HUES6 (cell line): ENCODE data around the gene TXNDC2.

Experiments
- H3K27ac ChIP-seq: 2 replicates; pipeline ENCODE4 v1.7.0; 2013; ENCODE audit warnings: low read depth, mild to moderate bottlenecking, low read length, inconsistent platforms
- H3K27me3 ChIP-seq: 2 replicates; pipeline ENCODE4 v1.6.1; 2013; ENCODE audit warnings: low read length; ENCODE audit not compliant: control insufficient read depth, insufficient read depth
- H3K36me3 ChIP-seq: 2 replicates; pipeline ENCODE4 v1.6.1; 2013; ENCODE audit warnings: low read length; ENCODE audit not compliant: control insufficient read depth, insufficient read depth
- H3K4me1 ChIP-seq: 2 replicates; pipeline ENCODE4 v1.6.1; 2013; ENCODE audit warnings: low read length; ENCODE audit not compliant: control insufficient read depth, insufficient read depth
- H3K4me3 ChIP-seq: 2 replicates; pipeline ENCODE4 v1.5.1; 2013; ENCODE audit warnings: low read depth, low read length
- H3K9ac ChIP-seq: one replicate; pipeline ENCODE4 v1.6.1; 2013; ENCODE audit warnings: mild to moderate bottlenecking, low read length
- H3K9me3 ChIP-seq: 2 replicates; pipeline ENCODE4 v1.6.1; 2013; ENCODE audit warnings: low read depth, low read length; ENCODE audit not compliant: control insufficient read depth, insufficient read depth

The TXNDC2 gene

GRCh38 chr18:9860682-9861081 is 25.1 kb upstream of the TXNDC2 start:
- Histone ChIP-seq H3K27ac (no peak overlapping the region), H3K36me3 (peaks cover 15% of the 10 kb centered on the region), H3K9ac (no peak overlapping the region), H3K27me3 (no peaks in the 10 kb centered on the region), H3K4me3 (no peak overlapping the region), H3K4me1 (no peaks in the 10 kb centered on the region), H3K9me3 (peaks cover 10% of the 10 kb centered on the region)

GRCh38 chr18:9861157-9861556 is 24.6 kb upstream of the TXNDC2 start:
- H3K27me3 ChIP-seq = no peaks in the 10 kb centered on the region
- H3K9me3 ChIP-seq = peaks cover 14% of the 10 kb centered on the region
- H3K4me3 ChIP-seq = no peak overlapping the region
- H3K27ac ChIP-seq = no peak overlapping the region
- H3K36me3 ChIP-seq = peaks cover 15% of the 10 kb centered on the region
- no peak overlapping the region for H3K9ac ChIP-seq
- H3K4me1 ChIP-seq = no peaks in the 10 kb centered on the region

GRCh38 chr18:9861933-9862332 is 23.8 kb upstream of the TXNDC2 start:
- no peak overlapping the region for H3K4me3 ChIP-seq
- H3K27me3 ChIP-seq = no peaks in the 10 kb centered on the region
- no peak overlapping the region for H3K9ac ChIP-seq
- H3K9me3 ChIP-seq = peaks cover 22% of the 10 kb centered on the region
- H3K36me3 ChIP-seq = peaks cover 15% of the 10 kb centered on the region
- no peak overlapping the region for H3K27ac ChIP-seq
- no peaks in the 10 kb centered on the region for H3K4me1 ChIP-seq

GRCh38 chr18:9862686-9863085 is 23.1 kb upstream of the TXNDC2 start:
- Histone ChIP-seq H3K27me3 (no peaks in the 10 kb centered on the region), H3K9ac (no peak overlapping the region), H3K4me3 (no peak overlapping the region), H3K9me3 (peaks cover 27% of the 10 kb centered on the region), H3K4me1 (no peaks in the 10 kb centered on the region), H3K27ac (no peak overlapping the region), H3K36me3 (peaks cover 15% of the 10 kb centered on the region)

- no peaks in the 10 kb centered on the region for H3K4me1 ChIP-seq
- no peak overlapping the region for H3K9ac ChIP-seq
- H3K27ac ChIP-seq = no peak overlapping the region
- H3K27me3 ChIP-seq = no peaks in the 10 kb centered on the region
- peaks cover 27% of the 10 kb centered on the region for H3K9me3 ChIP-seq
- peaks cover 15% of the 10 kb centered on the region for H3K36me3 ChIP-seq
- H3K4me3 ChIP-seq = no peak overlapping the region
These were observed 22.5 kb upstream of the TXNDC2 start for GRCh38 chr18:9863282-9863681.

GRCh38 chr18:9865764-9866490 is 19.8 kb upstream of the TXNDC2 start:
- H3K36me3 ChIP-seq = peaks cover 4% of the 10 kb centered on the region; the same call in 1 of the 2 replicates
- H3K9ac ChIP-seq = no peak overlapping the region
- peaks cover 27% of the 10 kb centered on the region for H3K9me3 ChIP-seq
- H3K27ac ChIP-seq = no peak overlapping the region
- no peak overlapping the region for H3K4me3 ChIP-seq
- peaks cover 23% of the 10 kb centered on the region for H3K4me1 ChIP-seq
- no peaks in the 10 kb centered on the region for H3K27me3 ChIP-seq

- Histone ChIP-seq H3K4me1 (peaks cover 29% of the 10 kb centered on the region), H3K9me3 (peaks cover 27% of the 10 kb centered on the region), H3K4me3 (no peak overlapping the region), H3K27me3 (no peaks in the 10 kb centered on the region), H3K9ac (no peak overlapping the region), H3K27ac (no peak overlapping the region), H3K36me3 (peaks cover 4% of the 10 kb centered on the region; the same call in 1 of the 2 replicates)
These were observed 19.1 kb upstream of the TXNDC2 start for GRCh38 chr18:9866627-9867026.

- H3K27me3 ChIP-seq = no peaks in the 10 kb centered on the region
- no peak overlapping the region for H3K27ac ChIP-seq
- H3K4me1 ChIP-seq = peaks cover 29% of the 10 kb centered on the region
- H3K9me3 ChIP-seq = peaks cover 27% of the 10 kb centered on the region
- H3K4me3 ChIP-seq = no peak overlapping the region
- peaks cover 4% of the 10 kb centered on the region; the same call in 1 of the 2 replicates for H3K36me3 ChIP-seq
- H3K9ac ChIP-seq = no peak overlapping the region
These were observed 18.6 kb upstream of the TXNDC2 start for GRCh38 chr18:9867071-9867594.

GRCh38 chr18:9868857-9869714 is 16.7 kb upstream of the TXNDC2 start:
- Histone ChIP-seq H3K27me3 (no peaks in the 10 kb centered on the region), H3K9me3 (peaks cover 27% of the 10 kb centered on the region), H3K9ac (peak overlapping the region; percentile 25), H3K36me3 (no peaks in the 10 kb centered on the region; the same call in 1 of the 2 replicates), H3K4me1 (peaks cover 29% of the 10 kb centered on the region), H3K27ac (peak overlapping the region; percentile 55; the same call in 1 of the 2 replicates), H3K4me3 (no peak overlapping the region)

GRCh38 chr18:9869715-9870430 is 15.9 kb upstream of the TXNDC2 start:
- Histone ChIP-seq H3K27ac (peak overlapping the region; percentile 55; the same call in 1 of the 2 replicates), H3K9me3 (peaks cover 24% of the 10 kb centered on the region), H3K4me1 (peaks cover 29% of the 10 kb centered on the region), H3K4me3 (no peak overlapping the region), H3K27me3 (no peaks in the 10 kb centered on the region), H3K36me3 (no peaks in the 10 kb centered on the region; the same call in 1 of the 2 replicates), H3K9ac (peak overlapping the region; percentile 25)
